Ishikawa (cell line): Measurements from ENCODE around the gene MESD.

ENCODE experiments used
- CEBPB ChIP-seq: IDR thresholded peaks from 2 replicates; pipeline ENCODE4 v1.6.1; 2012
- CREB1 ChIP-seq: IDR thresholded peaks from 2 replicates; pipeline ENCODE4 v1.6.1; 2012; ENCODE audit warnings: low read depth
- EGR1 ChIP-seq: IDR thresholded peaks from 2 replicates; pipeline ENCODE4 v1.6.1; 2012
- EP300 ChIP-seq: IDR thresholded peaks from 2 replicates; pipeline ENCODE4 v1.6.1; 2012; ENCODE audit warnings: borderline replicate concordance
- FOXM1 ChIP-seq: IDR thresholded peaks from 2 replicates; pipeline ENCODE4 v1.6.1; 2012; ENCODE audit warnings: low read depth, borderline replicate concordance
- MAX ChIP-seq: IDR thresholded peaks from 2 replicates; pipeline ENCODE4 v1.6.1; 2012
- TAF1 ChIP-seq: IDR thresholded peaks from 2 replicates; pipeline ENCODE4 v1.6.1; 2012; ENCODE audit warnings: low read depth, mild to moderate bottlenecking

GRCh38 chr15:80974914-80975313 lies 14.7 kb downstream of the MESD start:
- no peak for TF ChIP-seq CEBPB
- TF ChIP-seq EP300: no peak
- no peak for TF ChIP-seq FOXM1
- TF ChIP-seq EGR1: no peak
- no peak for TF ChIP-seq CREB1
- no peak for TF ChIP-seq MAX
- no peak for TF ChIP-seq TAF1
